ENCODE measurements around the gene NAA16. TPM values are rescaled to one million over a fixed set of nuclear protein-coding genes. Genes with fewer than 3 reads are reported as not detected.
"Not testable (repeated sequence)": the region's sequence is repeated elsewhere in the genome, so short reads cannot be mapped to it uniquely, and the experiment has no call there.

NAA16 gene
- total and polyA plus RNA-seq, 2 donors (not counting 1 experiment from before 2014, with no cell fraction given) = 14.3 to 33.5 TPM

GRCh38 chr13:41276824-41277223, 34.2 kb upstream of the NAA16 start:
- Histone ChIP-seq H4K20me1 (ENCODE audit: control insufficient read depth, insufficient read depth, low read length, poor library complexity, severe bottlenecking) (no peaks in the 10 kb centered on the region), H3K4me3 (ENCODE audit: control extremely low read depth in 1 of 5, extremely low read depth in 1 of 5, insufficient read depth in 1 of 5, low read depth in 2 of 5, low read length in 4 of 5) (no peak overlapping the region), H3K9ac (ENCODE audit: low read length) (no peak overlapping the region), H3K4me1 (ENCODE audit: control insufficient read depth in 2 of 2, insufficient read depth in 2 of 2, low read length in 2 of 2) (peaks cover 5 to 8% of the 10 kb centered on the region in 2 donors), H3K36me3 (replicated peaks in 1 of 2; ENCODE audit: control extremely low read depth in 1 of 2, control insufficient read depth in 1 of 2, extremely low read depth in 1 of 2, insufficient read depth in 2 of 2, low read length in 1 of 2) (no peaks in the 10 kb centered on the region), H3K4me2 (replicated peaks; ENCODE audit: low read depth, low read length, poor library complexity, severe bottlenecking) (no peak overlapping the region), H2AFZ (ENCODE audit: insufficient read depth, low read depth, low read length, poor library complexity, severe bottlenecking) (no peak overlapping the region), H3K79me2 (ENCODE audit: control insufficient read depth, insufficient read depth, low read length) (no peaks in the 10 kb centered on the region), H3K27ac (ENCODE audit: low read length in 2 of 2) (no peak overlapping the region), H3K27me3 (replicated peaks in 1 of 4; ENCODE audit: control extremely low read depth in 1 of 4, control insufficient read depth in 3 of 4, insufficient read depth in 4 of 4, low read length in 3 of 4) (no peaks in the 10 kb centered on the region), H3K9me3 (ENCODE audit: control extremely low read depth in 1 of 3, control insufficient read depth in 2 of 3, insufficient read depth in 1 of 3, low read length in 2 of 3) (no peaks in the 10 kb centered on the region)
- ATAC-seq (ENCODE audit: low read depth) (no peak), DNase-seq (no peak)
- Mint-ChIP-seq H3K4me1 (peaks cover 3% of the 10 kb centered on the region), H3K27ac (no peak overlapping the region), H3K9me3 (ENCODE audit: insufficient read depth) (no peaks in the 10 kb centered on the region), H3K27me3 (peaks cover 4% of the 10 kb centered on the region), H3K4me3 (no peak overlapping the region)
- ChIA-PET CTCF (no interaction called here), POLR2A (no interaction called here)
- no peak for TF ChIP-seq EZH2 (IDR thresholded peaks at IDR 0.05; ENCODE audit: borderline replicate concordance, insufficient read depth, low read depth, low read length, poor library complexity, severe bottlenecking)
- TF ChIP-seq CTCF (IDR thresholded peaks at IDR 0.05) = no peak
- intact Hi-C loops (cut with micrococcal nuclease) = no loop called here

DNA sequence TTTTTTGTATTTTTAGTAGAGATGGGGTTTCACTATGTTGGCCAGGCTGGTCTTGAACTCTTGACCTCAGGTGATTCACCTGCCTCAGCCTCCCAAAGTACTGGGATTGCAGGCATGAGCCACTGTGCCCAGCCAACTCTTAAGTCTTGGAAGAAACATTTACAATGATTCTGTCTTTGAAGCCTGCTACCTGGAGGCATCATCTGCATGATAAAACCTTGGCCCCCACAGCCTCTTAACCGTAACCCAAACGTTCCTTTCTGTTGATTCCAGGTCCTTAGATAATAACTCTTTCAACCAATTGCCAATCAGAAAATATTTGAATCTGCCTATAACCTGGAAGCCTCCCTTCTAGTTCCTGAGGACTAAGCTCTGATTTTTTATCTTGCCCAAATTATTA, 31.9 kb upstream of the NAA16 start:
- H3K4me1 Mint-ChIP-seq; H3K4me3 ChIP-seq (ENCODE audit: control extremely low read depth in 1 of 5, extremely low read depth in 1 of 5, insufficient read depth in 1 of 5, low read depth in 2 of 5, low read length in 4 of 5); H3K4me2 ChIP-seq (replicated peaks; ENCODE audit: low read depth, low read length, poor library complexity, severe bottlenecking); H3K27me3 Mint-ChIP-seq; intact Hi-C loops (cut with micrococcal nuclease); H3K27ac ChIP-seq (ENCODE audit: low read length in 2 of 2); H3K4me1 ChIP-seq (ENCODE audit: control insufficient read depth in 2 of 2, insufficient read depth in 2 of 2, low read length in 2 of 2); H3K79me2 ChIP-seq (ENCODE audit: control insufficient read depth, insufficient read depth, low read length); H3K36me3 ChIP-seq (replicated peaks in 1 of 2; ENCODE audit: control extremely low read depth in 1 of 2, control insufficient read depth in 1 of 2, extremely low read depth in 1 of 2, insufficient read depth in 2 of 2, low read length in 1 of 2); H3K9me3 Mint-ChIP-seq (ENCODE audit: insufficient read depth); H3K4me3 Mint-ChIP-seq; ATAC-seq (ENCODE audit: low read depth); H2AFZ ChIP-seq (ENCODE audit: insufficient read depth, low read depth, low read length, poor library complexity, severe bottlenecking); H3K27ac Mint-ChIP-seq; H4K20me1 ChIP-seq (ENCODE audit: control insufficient read depth, insufficient read depth, low read length, poor library complexity, severe bottlenecking); H3K9me3 ChIP-seq (ENCODE audit: control extremely low read depth in 1 of 3, control insufficient read depth in 2 of 3, insufficient read depth in 1 of 3, low read length in 2 of 3); POLR2A ChIA-PET; CTCF ChIA-PET; H3K27me3 ChIP-seq (replicated peaks in 1 of 4; ENCODE audit: control extremely low read depth in 1 of 4, control insufficient read depth in 3 of 4, insufficient read depth in 4 of 4, low read length in 3 of 4); DNase-seq; H3K9ac ChIP-seq (ENCODE audit: low read length): not testable (repeated sequence)
- 65% methylated on average over 2 of the region's 2 CpGs for WGBS (ENCODE audit: insufficient coverage)
